HCT116 (cell line): Measurements from ENCODE around the gene LIX1. TPM values are rescaled to one million over a fixed set of nuclear protein-coding genes. Genes with fewer than 3 reads are reported as not detected.

Experiments used
- ATAC-seq: fragments of 200-7000 bp; cut with Tn5 transposase; 2 replicates; pipeline ENCODE4 v1.9.1; 2020; ENCODE audit warnings: mild to moderate bottlenecking, moderate library complexity
- BruUV-seq: library from RNA; stranded (reverse); fragments of 400-500 nt; replicated peaks from 2 replicates; lab custom pipeline; 2021; lab: Mats Ljungman, UMichigan
- CTCF ChIA-PET: fragments of 300-600 bp; sonication (Branson Sonifier 250); formaldehyde crosslinking; loops from one replicate; lab custom pipeline; 2021; ENCODE audit warnings: antibody characterized with exemption; lab: Charles Lee
- POLR2A ChIA-PET: fragments of 300-600, 350-600 bp; sonication (Branson Sonifier 250); formaldehyde crosslinking; loops from one replicate; lab custom pipeline; 2021; ENCODE audit warnings: antibody characterized with exemption; lab: Charles Lee
- RAD21 ChIA-PET, 2 experiments: fragments of 300-600 bp; sonication (Branson Sonifier 250); formaldehyde crosslinking; loops; one replicate each; lab custom pipeline; 2023; ENCODE audit warnings: low total read pairs in 2 of 2; ENCODE audit not compliant: uncharacterized antibody in 2 of 2, unreplicated experiment in 2 of 2, low non-redundant PET in 1 of 2; lab: Charles Lee
- DNase-seq: peaks from one replicate; pipeline ENCODE4 v3.0.0-alpha.2; 2010; ENCODE audit warnings: low read depth, low spot score
- H2AFZ ChIP-seq: fragments of 200-600 bp; shearing (Covaris generic), sonication (generic); 2 replicates; pipeline ENCODE4 v1.6.1; 2017; ENCODE audit warnings: low read depth, mixed run types, mixed read lengths, antibody characterized with exemption, low read length; ENCODE audit not compliant: poor library complexity, severe bottlenecking
- H3K27ac ChIP-seq: 2 replicates; pipeline ENCODE4 v1.5.1; 2012; ENCODE audit warnings: low read depth, low read length
- H3K27me3 ChIP-seq: fragments of 200-600 bp; sonication (generic); 2 replicates; pipeline ENCODE4 v1.6.1; 2016; ENCODE audit warnings: mixed run types, low read length, mixed read lengths; ENCODE audit not compliant: insufficient read depth
- H3K36me3 ChIP-seq, 2 experiments: fragments of 200-500 bp in 1 of 2; fragments of 200-600 bp in 1 of 2; sonication (Bioruptor generic) in 1 of 2; sonication (generic) in 1 of 2; 2 replicates each; pipeline versions ENCODE4 v1.5.1 to v1.6.1; 2014 to 2016; ENCODE audit warnings: low read length in 2 of 2, inconsistent platforms in 1 of 2, mixed read lengths in 1 of 2, mixed run types in 1 of 2; ENCODE audit not compliant: insufficient read depth in 2 of 2, control insufficient read depth in 1 of 2
- H3K4me1 ChIP-seq, 2 experiments: fragments of 200-600 bp in 1 of 2; sonication (generic) in 1 of 2; 2 replicates each; pipeline versions ENCODE4 v1.5.1 to v1.6.1; 2012 to 2017; ENCODE audit warnings: low read length in 2 of 2, inconsistent platforms in 1 of 2, mild to moderate bottlenecking in 1 of 2, mixed read lengths in 1 of 2, mixed run types in 1 of 2, moderate library complexity in 1 of 2; ENCODE audit not compliant: insufficient read depth in 2 of 2, control insufficient read depth in 1 of 2
- H3K4me2 ChIP-seq: fragments of 200-600 bp; sonication (generic); 2 replicates; pipeline ENCODE4 v1.6.1; 2017; ENCODE audit warnings: mixed run types, low read length, mixed read lengths
- H3K4me3 ChIP-seq, 2 experiments: fragments of 200-600 bp in 1 of 2; sonication (generic) in 1 of 2; replicated peaks in 1 of 2; 2 replicates each; pipeline ENCODE4 v1.5.1; 2011 to 2016; ENCODE audit warnings: low read length in 2 of 2, control low read depth in 1 of 2, low read depth in 1 of 2, mild to moderate bottlenecking in 1 of 2, mixed read lengths in 1 of 2, mixed run types in 1 of 2
- H3K79me2 ChIP-seq: fragments of 200-600 bp; sonication (generic); 2 replicates; pipeline ENCODE4 v1.6.1; 2017; ENCODE audit warnings: mild to moderate bottlenecking, mixed run types, low read length, moderate library complexity, mixed read lengths; ENCODE audit not compliant: insufficient read depth
- H3K9ac ChIP-seq: fragments of 200-600 bp; sonication (generic); 2 replicates; pipeline ENCODE4 v1.6.1; 2016; ENCODE audit warnings: low read length, mixed read lengths
- H3K9me2 ChIP-seq: fragments of 200-600 bp; sonication (generic), shearing (Covaris generic); 2 replicates; pipeline ENCODE4 v1.6.1; 2017; ENCODE audit warnings: mixed run types, mild to moderate bottlenecking, moderate library complexity; ENCODE audit not compliant: insufficient read depth
- H3K9me3 ChIP-seq, 2 experiments: fragments of 200-500 bp in 1 of 2; fragments of 200-600 bp in 1 of 2; sonication (Bioruptor generic) in 1 of 2; sonication (generic) in 1 of 2; 2 replicates each; pipeline ENCODE4 v1.6.1; 2014 to 2017; ENCODE audit warnings: low read length in 2 of 2, mixed read lengths in 2 of 2, inconsistent platforms in 1 of 2, low read depth in 1 of 2, mild to moderate bottlenecking in 1 of 2, mixed run types in 1 of 2, moderate library complexity in 1 of 2; ENCODE audit not compliant: control insufficient read depth in 1 of 2, insufficient read depth in 1 of 2
- H4K20me1 ChIP-seq: fragments of 200-600 bp; sonication (generic), shearing (Covaris generic); 2 replicates; pipeline ENCODE4 v1.6.1; 2017; ENCODE audit warnings: mixed run types, mild to moderate bottlenecking, moderate library complexity; ENCODE audit not compliant: insufficient read depth
- CTCF ChIP-seq, 3 experiments: fragments of 200-600 bp in 1 of 3; sonication (generic) in 1 of 3; IDR thresholded peaks in 2 of 3; conservative IDR thresholded peaks in 1 of 3; 2 replicates each; pipeline ENCODE4 v1.5.1; 2012 to 2017; ENCODE audit warnings: low read depth in 2 of 3, low read length in 2 of 3, antibody characterized with exemption in 1 of 3, borderline replicate concordance in 1 of 3, control low read depth in 1 of 3, mild to moderate bottlenecking in 1 of 3, mixed read lengths in 1 of 3, mixed run types in 1 of 3, moderate library complexity in 1 of 3; ENCODE audit not compliant: insufficient read depth in 1 of 3
- JUND ChIP-seq: IDR thresholded peaks from 2 replicates; pipeline ENCODE4 v1.6.1; 2012
- MAX ChIP-seq: IDR thresholded peaks from 2 replicates; pipeline ENCODE4 v1.6.1; 2012
- SIN3A ChIP-seq: IDR thresholded peaks from 2 replicates; pipeline ENCODE4 v1.6.1; 2012; ENCODE audit warnings: low read depth
- intact Hi-C: fragments of 100-400 bp; cut with micrococcal nuclease; formaldehyde crosslinking; loops from 2 replicates; pipeline ENCODE4 v1.10.0; 2022
- total RNA-seq: library from RNA; stranded (reverse); gene quantifications from one replicate; pipeline ENCODE4 v1.2.1, GENCODE V29; 2021; ENCODE audit not compliant: unreplicated experiment

The LIX1 gene
- total RNA-seq, 1 experiment from 2014 or later, result not detected

- H3K27me3 ChIP-seq, result no peaks in the 10 kb centered on the region
- ChIA-PET RAD21 (no interaction called here), CTCF (interaction anchor here (1.8 kb wide), 1 partner anchor 99 kb away, joined by 4 read pairs; the partner anchor contains the start of gene LIX1), POLR2A (no interaction called here)
- no peak overlapping the region for H3K27ac ChIP-seq
- H3K4me3 ChIP-seq, result no peak overlapping the region
- TF ChIP-seq MAX (no peak), JUND (no peak), CTCF (IDR thresholded peaks at IDR 0.05 in 2 of 3, conservative IDR thresholded peaks at IDR 0.05 in 1 of 3; ENCODE audit: borderline replicate concordance in 1 of 3, insufficient read depth in 1 of 3, low read depth in 2 of 3, low read length in 2 of 3) (no peak), SIN3A (no peak)
- H3K4me2 ChIP-seq, result no peak overlapping the region
- no peak overlapping the region for H3K9ac ChIP-seq
- H3K36me3 ChIP-seq, result no peaks in the 10 kb centered on the region
- ATAC-seq (no peak), DNase-seq (no peak)
- intact Hi-C loops, result loop anchor here (5.0 kb wide), 1 partner anchor 291 kb away; no protein-coding TSS in a partner anchor
- H2AFZ ChIP-seq, result no peak overlapping the region
- no peaks in the 10 kb centered on the region for H3K79me2 ChIP-seq
- no TSS peak for BruUV-seq
- H3K4me1 ChIP-seq, result no peaks in the 10 kb centered on the region
- no peaks in the 10 kb centered on the region for H3K9me2 ChIP-seq
- H3K9me3 ChIP-seq, result no peaks in the 10 kb centered on the region
- no peaks in the 10 kb centered on the region for H4K20me1 ChIP-seq
Observed at GRCh38 chr5:97042996-97043395, 99.4 kb downstream of the LIX1 start.

Other genes with a start within 250 kb of the LIX1 start
- 14.9 TPM for gene LNPEP, start 206.5 kb downstream of the LIX1 start, total RNA-seq
- 27.1 TPM for gene RIOK2, start 40.6 kb upstream of the LIX1 start, total RNA-seq